CD14-positive monocyte (primary cell): ENCODE data around the gene TRIM52. TPM values are rescaled to one million over a fixed set of nuclear protein-coding genes. Genes with fewer than 3 reads are reported as not detected.

Experiments
- DNase-seq, 3 donors: peaks; one replicate each; pipeline ENCODE4 v3.0.0-alpha.2; 2011 to 2022
- H2AFZ ChIP-seq: 2 replicates; pipeline ENCODE4 v1.6.0; 2012; ENCODE audit warnings: mild to moderate bottlenecking, low read depth, low read length, inconsistent platforms; ENCODE audit not compliant: insufficient read depth, poor library complexity, severe bottlenecking
- H3K27ac ChIP-seq, 2 donors: 1 replicate in 1 of 2; 2 replicates in 1 of 2; pipeline ENCODE4 v1.5.1; 2012 to 2013; ENCODE audit warnings: low read length in 2 of 2, control low read depth in 1 of 2, inconsistent platforms in 1 of 2, low read depth in 1 of 2, mild to moderate bottlenecking in 1 of 2
- H3K27me3 ChIP-seq, 2 donors: one replicate each; pipeline versions ENCODE4 v1.6.0 to v1.6.1; 2011 to 2013; ENCODE audit warnings: low read length in 2 of 2; ENCODE audit not compliant: control insufficient read depth in 2 of 2, insufficient read depth in 2 of 2
- H3K36me3 ChIP-seq, 2 donors: replicated peaks in 1 of 2; 1 replicate in 1 of 2; 2 replicates in 1 of 2; pipeline versions ENCODE4 v1.5.1 to v1.6.1; 2012 to 2013; ENCODE audit warnings: low read length in 2 of 2, control low read depth in 1 of 2, inconsistent platforms in 1 of 2, mild to moderate bottlenecking in 1 of 2; ENCODE audit not compliant: insufficient read depth in 2 of 2, control insufficient read depth in 1 of 2
- H3K4me1 ChIP-seq, 2 donors: 1 replicate in 1 of 2; 2 replicates in 1 of 2; pipeline versions ENCODE4 v1.5.1 to v1.6.1; 2012 to 2013; ENCODE audit warnings: low read length in 2 of 2, control low read depth in 1 of 2, inconsistent platforms in 1 of 2, mild to moderate bottlenecking in 1 of 2, moderate library complexity in 1 of 2; ENCODE audit not compliant: insufficient read depth in 2 of 2, control insufficient read depth in 1 of 2
- H3K4me2 ChIP-seq: replicated peaks from 2 replicates; pipeline ENCODE3; 2012; ENCODE audit warnings: low read length, moderate library complexity, mild to moderate bottlenecking; ENCODE audit not compliant: poor library complexity, severe bottlenecking; ENCODE audit errors: extremely low read depth
- H3K4me3 ChIP-seq, 3 experiments: fragments of 200-600 bp in 1 of 3; sonication (generic) in 1 of 3; replicated peaks in 1 of 3; 1 replicate in 2 of 3; 2 replicates in 1 of 3; pipeline ENCODE4 v1.5.1; 2011 to 2013; ENCODE audit warnings: low read length in 3 of 3, mild to moderate bottlenecking in 3 of 3, control low read depth in 2 of 3, low read depth in 2 of 3, inconsistent platforms in 1 of 3, moderate library complexity in 1 of 3
- H3K79me2 ChIP-seq: 2 replicates; pipeline ENCODE4 v1.6.0; 2012; ENCODE audit warnings: mild to moderate bottlenecking, control low read depth, inconsistent platforms, low read length, moderate library complexity; ENCODE audit not compliant: insufficient read depth
- H3K9ac ChIP-seq: 2 replicates; pipeline ENCODE4 v1.6.0; 2017; ENCODE audit warnings: low read length, mild to moderate bottlenecking; ENCODE audit not compliant: insufficient read depth, poor library complexity, severe bottlenecking
- H3K9me3 ChIP-seq, 2 donors: replicated peaks in 1 of 2; 1 replicate in 1 of 2; 2 replicates in 1 of 2; pipeline versions ENCODE4 v1.5.1 to v1.6.1; 2012 to 2013; ENCODE audit warnings: low read length in 2 of 2, control low read depth in 1 of 2; ENCODE audit not compliant: control insufficient read depth in 1 of 2, insufficient read depth in 1 of 2
- H4K20me1 ChIP-seq: 2 replicates; pipeline ENCODE4 v1.6.0; 2012; ENCODE audit warnings: mild to moderate bottlenecking, low read length, control low read depth, moderate library complexity; ENCODE audit not compliant: insufficient read depth
- H3K27ac Mint-ChIP-seq, 7 donors: one replicate each; pipeline ENCODE4 v1.8.0; 2020; ENCODE audit warnings: mild to moderate bottlenecking in 7 of 7, mixed read lengths in 7 of 7, moderate library complexity in 6 of 7, inconsistent platforms in 2 of 7
- H3K27me3 Mint-ChIP-seq, 3 donors: one replicate each; pipeline ENCODE4 v1.8.0; 2021 to 2022; ENCODE audit warnings: low read depth in 3 of 3, mild to moderate bottlenecking in 3 of 3, mixed read lengths in 3 of 3, moderate library complexity in 3 of 3, inconsistent platforms in 1 of 3
- H3K36me3 Mint-ChIP-seq, 2 donors: one replicate each; pipeline ENCODE4 v1.8.0; 2020; ENCODE audit warnings: mixed read lengths in 2 of 2, inconsistent platforms in 1 of 2, mild to moderate bottlenecking in 1 of 2
- H3K4me1 Mint-ChIP-seq: one replicate; pipeline ENCODE4 v1.8.0; 2020; ENCODE audit warnings: mild to moderate bottlenecking, mixed read lengths
- H3K4me3 Mint-ChIP-seq, 2 donors: one replicate each; pipeline ENCODE4 v1.8.0; 2020; ENCODE audit warnings: mild to moderate bottlenecking in 2 of 2, mixed read lengths in 2 of 2, moderate library complexity in 1 of 2
- H3K9me3 Mint-ChIP-seq, 7 donors: one replicate each; pipeline ENCODE4 v1.8.0; 2020 to 2022; ENCODE audit warnings: mixed read lengths in 7 of 7, mild to moderate bottlenecking in 6 of 7, moderate library complexity in 6 of 7, inconsistent platforms in 2 of 7
- CTCF ChIP-seq: fragments of 200-600 bp; IDR thresholded peaks from one replicate; pipeline ENCODE4 v1.8.0; 2022; ENCODE audit warnings: antibody characterized with exemption, mild to moderate bottlenecking
- WGBS: methylation state at CpG from one replicate; pipeline ENCODE4 v1.1.5; 2013; ENCODE audit warnings: missing lambda C conversion rate; ENCODE audit not compliant: insufficient coverage; 5-methylcytosine and 5-hydroxymethylcytosine counted together
- intact Hi-C, 2 donors: fragments of 100-400 bp; cut with micrococcal nuclease; formaldehyde crosslinking; loops; one replicate each; pipeline versions ENCODE4 v1.15.0 to v1.15.1; 2023
- polyA plus RNA-seq, 3 donors: library from polyadenylated mRNA; depleted of rRNA in 1 of 3; unstranded in 2 of 3; stranded (reverse) in 1 of 3; fragments of 300-500 nt in 2 of 3; fragments of >200 nt in 1 of 3; fragmentation: Illumina TruSeq in 2 of 3; gene quantifications; 1 replicate in 2 of 3; 2 replicates in 1 of 3; pipeline ENCODE4 v1.2.3, GENCODE V29; 2012 to 2021
- small RNA-seq: library from RNA; depleted of rRNA; stranded (forward); fragments of <200 nt; gene quantifications from one replicate; pipeline ENCODE3, GENCODE V24; 2012; ENCODE audit warnings: low read depth; ENCODE audit not compliant: insufficient read length

Gene TRIM52
- polyA plus RNA-seq, 3 donors: 5.7 to 26.0 (median 8.5) TPM

- DNase-seq: peak in 1 of 3 donors; percentile 24
- intact Hi-C loops: loop anchor here in 1 of 2 donors (2.0 kb wide), 1 partner anchor 17 kb away; no protein-coding TSS in a partner anchor
- no peak overlapping the region for H3K27ac ChIP-seq
- Mint-ChIP-seq H3K4me3 (peak overlapping the region; percentile 92 to 99), H3K9me3 (peaks cover 0 to 16% (median 7%) of the 10 kb centered on the region in 7 donors), H3K27me3 (peaks cover 30 to 36% (median 30%) of the 10 kb centered on the region in 3 donors), H3K27ac (peak overlapping the region in 5 of 7 donors; percentile 21 to 76 (median 72)), H3K4me1 (peaks cover 54% of the 10 kb centered on the region), H3K36me3 (peaks cover 13 to 16% of the 10 kb centered on the region in 2 donors)
- TF ChIP-seq CTCF: no peak
- H3K4me2 ChIP-seq: peak overlapping the region; percentile 93
- peaks cover 6 to 30% of the 10 kb centered on the region in 2 donors for H3K27me3 ChIP-seq
- H3K79me2 ChIP-seq: no peaks in the 10 kb centered on the region
- H3K4me1 ChIP-seq: peaks cover 49 to 63% of the 10 kb centered on the region in 2 donors
- peak overlapping the region; percentile 84 for H2AFZ ChIP-seq
- H4K20me1 ChIP-seq: no peaks in the 10 kb centered on the region
- H3K9me3 ChIP-seq: no peaks in the 10 kb centered on the region
- WGBS: 1% methylated on average over 37 of the region's 37 CpGs
- H3K36me3 ChIP-seq: no peaks in the 10 kb centered on the region
- peak overlapping the region; percentile 36 to 81 (median 56) for H3K4me3 ChIP-seq
- H3K9ac ChIP-seq: peak overlapping the region; percentile 58
Observed at GRCh38 chr5:181205761-181206649, 54.9 kb downstream of the TRIM52 start.

Small RNA genes lying within 50 kb of the gene (small RNA-seq; reads per million reads assigned to genes)
- gene MIR4638 (not detected), gene RNU6-705P (not detected), gene SNORD95 (not detected), gene SNORD96A (not detected)

Other genes with a start within 250 kb of the TRIM52 start
- gene BTNL9, start 220.9 kb downstream of the TRIM52 start, polyA plus RNA-seq: not detected
- not detected for gene OR2V1, start 130.0 kb downstream of the TRIM52 start, polyA plus RNA-seq
- not detected for gene OR2V2, start 113.6 kb downstream of the TRIM52 start, polyA plus RNA-seq
- 10 to 100 TPM in 2 of 3 donors, 1 to 10 TPM in 1; 9.5 to 12.8 (median 10.3) TPM for gene TRIM7, start 55.9 kb downstream of the TRIM52 start, polyA plus RNA-seq
- gene TRIM41, start 37.9 kb downstream of the TRIM52 start, polyA plus RNA-seq: 10 to 100 TPM in 1 of 3 donors, under 1 TPM in 2; 0.12 to 26.4 (median 0.24) TPM
- 1,000 to 10,000 TPM; 1,150 to 2,356 (median 1,195) TPM for gene RACK1, start 17.2 kb downstream of the TRIM52 start, polyA plus RNA-seq
- gene OR4F3, start 106.1 kb upstream of the TRIM52 start, polyA plus RNA-seq: not detected